A172 (cell line): Measurements from ENCODE around the gene MCM6. TPM values are rescaled to one million over a fixed set of nuclear protein-coding genes. Genes with fewer than 3 reads are reported as not detected.

ENCODE experiments used
- DNase-seq: peaks from one replicate; pipeline ENCODE4 v3.0.0-alpha.2; 2015; ENCODE audit warnings: low spot score
- total RNA-seq: library from RNA; depleted of rRNA; stranded (reverse); fragments of >200 nt; shearing (Covaris generic); gene quantifications from 2 replicates; pipeline ENCODE4 v1.2.3, GENCODE V29; 2014

Gene MCM6
- total RNA-seq, 1 experiment from 2014 or later, result 38.9 TPM

- no peak for DNase-seq
Observed at GRCh38 chr2:135863233-135863632, 13.0 kb downstream of the MCM6 start.

GRCh38 chr2:135862718-135863117 is 13.5 kb downstream of the MCM6 start:
- no peak for DNase-seq

- no peak for DNase-seq
Observed at GRCh38 chr2:135853401-135853800, 22.8 kb downstream of the MCM6 start.

- DNase-seq, result no peak
Observed at GRCh38 chr2:135851858-135852257, 24.4 kb downstream of the MCM6 start.

- DNase-seq, result no peak
Observed at GRCh38 chr2:135850892-135851668, 25.2 kb downstream of the MCM6 start.

DNA sequence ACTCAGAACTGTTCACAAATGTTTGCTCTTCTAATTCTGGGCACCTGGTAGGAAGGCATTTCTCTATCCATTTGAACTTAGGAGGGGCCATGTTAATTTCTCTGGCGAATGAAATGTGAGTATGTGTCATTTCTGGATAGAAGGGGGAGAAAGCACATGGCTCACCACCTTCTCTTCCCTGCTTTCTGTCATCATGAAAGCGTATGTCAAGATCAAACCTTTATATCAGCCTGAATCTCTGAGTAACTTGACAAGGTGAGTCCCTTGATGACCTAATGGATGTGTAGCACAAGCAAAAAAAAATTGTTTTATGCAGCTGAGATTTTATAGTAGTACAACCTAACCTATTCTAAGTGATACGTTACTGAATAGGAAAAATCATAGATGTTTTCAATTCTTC is 27.2 kb downstream of the MCM6 start:
- no peak for DNase-seq

DNA sequence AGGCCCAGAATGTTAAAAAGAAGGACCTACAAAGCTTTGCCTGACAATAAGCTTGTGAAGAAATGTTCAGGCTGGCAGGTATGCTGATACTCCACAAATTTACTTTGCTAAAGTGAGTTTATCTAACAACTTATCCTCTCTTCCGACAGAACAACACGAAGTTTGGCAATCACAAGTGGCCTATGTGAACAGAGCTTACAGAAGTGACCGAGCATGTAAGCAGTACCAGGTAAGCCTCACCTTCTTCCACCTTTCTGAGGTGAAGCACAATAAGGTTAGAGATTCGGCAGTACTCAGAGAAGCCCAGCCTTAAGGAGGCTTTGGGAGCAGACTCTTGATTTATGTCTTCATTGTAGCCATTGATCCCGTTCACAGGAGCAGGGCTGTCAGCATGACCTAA is 30.2 kb downstream of the MCM6 start:
- DNase-seq, result no peak

- no peak for DNase-seq
Observed at GRCh38 chr2:135845257-135845656, 31.0 kb downstream of the MCM6 start.

GRCh38 chr2:135844301-135844895 is 31.8 kb downstream of the MCM6 start:
- no peak for DNase-seq

- no peak for DNase-seq
Observed at GRCh38 chr2:135843671-135844070, 32.6 kb downstream of the MCM6 start.

- no peak for DNase-seq
Observed at GRCh38 chr2:135840601-135841000, 35.6 kb downstream of the MCM6 start.

GRCh38 chr2:135839713-135840112 is 36.5 kb downstream of the MCM6 start:
- no peak for DNase-seq

GRCh38 chr2:135838502-135838901 is 37.7 kb downstream of the MCM6 start:
- no peak for DNase-seq

DNA sequence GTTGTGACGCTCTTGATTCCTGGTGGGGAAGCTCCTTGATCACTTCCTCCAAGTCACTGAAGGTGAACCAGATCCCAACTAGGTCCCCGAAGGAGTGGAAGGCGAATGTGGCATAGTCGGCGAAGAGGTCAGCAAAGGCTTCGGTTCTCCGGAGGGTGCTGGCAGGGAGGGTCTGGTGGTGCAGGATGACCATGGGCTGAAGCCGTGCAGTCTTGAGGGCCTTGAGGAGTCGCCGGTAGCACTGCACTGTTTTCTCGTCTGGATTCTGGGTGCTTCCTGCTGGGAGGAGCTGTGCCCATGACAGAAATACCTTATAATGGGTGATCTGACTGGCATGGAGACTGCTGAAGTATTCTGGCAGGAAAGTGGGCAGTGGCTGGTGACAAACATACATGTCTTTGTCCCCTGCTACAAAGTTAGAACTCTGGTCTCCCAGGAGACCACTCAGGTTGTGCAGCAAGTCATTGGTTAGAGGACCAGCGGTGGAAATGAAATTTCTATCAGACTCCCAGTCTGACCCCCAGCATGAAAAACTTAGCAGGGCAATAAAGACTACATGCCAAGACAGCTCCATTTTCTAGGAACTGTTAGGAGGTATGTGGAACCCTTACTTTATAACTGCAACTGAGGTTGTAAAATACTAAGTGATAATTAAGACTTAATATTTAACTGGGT is 39.5 kb downstream of the MCM6 start, which contains the start of gene LCT:
LCT (minus strand) TSS at position 589 of the 675 bp plus-strand sequence; CDS start at position 574, 15 bp downstream.
- DNase-seq, result no peak

DNA sequence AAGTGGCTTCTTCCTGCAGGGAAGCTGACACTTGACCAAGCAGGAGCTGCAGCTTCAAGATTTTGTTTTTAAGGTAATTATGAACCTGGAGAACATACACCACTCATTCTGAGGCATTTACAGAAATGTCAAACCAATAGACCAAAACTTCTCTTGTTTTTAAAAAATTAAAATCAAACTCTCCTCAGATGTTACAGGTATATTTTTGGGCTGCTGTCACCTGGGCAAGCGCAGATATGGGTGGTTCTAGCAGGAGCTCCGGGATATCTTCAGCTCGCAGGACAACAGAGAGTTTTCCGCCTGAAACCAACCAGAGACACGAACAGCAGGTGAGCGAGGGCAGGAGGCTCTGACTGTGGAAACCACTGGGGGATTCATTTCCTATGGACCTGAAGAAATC is 43.4 kb downstream of the MCM6 start:
- DNase-seq, result no peak

DNA sequence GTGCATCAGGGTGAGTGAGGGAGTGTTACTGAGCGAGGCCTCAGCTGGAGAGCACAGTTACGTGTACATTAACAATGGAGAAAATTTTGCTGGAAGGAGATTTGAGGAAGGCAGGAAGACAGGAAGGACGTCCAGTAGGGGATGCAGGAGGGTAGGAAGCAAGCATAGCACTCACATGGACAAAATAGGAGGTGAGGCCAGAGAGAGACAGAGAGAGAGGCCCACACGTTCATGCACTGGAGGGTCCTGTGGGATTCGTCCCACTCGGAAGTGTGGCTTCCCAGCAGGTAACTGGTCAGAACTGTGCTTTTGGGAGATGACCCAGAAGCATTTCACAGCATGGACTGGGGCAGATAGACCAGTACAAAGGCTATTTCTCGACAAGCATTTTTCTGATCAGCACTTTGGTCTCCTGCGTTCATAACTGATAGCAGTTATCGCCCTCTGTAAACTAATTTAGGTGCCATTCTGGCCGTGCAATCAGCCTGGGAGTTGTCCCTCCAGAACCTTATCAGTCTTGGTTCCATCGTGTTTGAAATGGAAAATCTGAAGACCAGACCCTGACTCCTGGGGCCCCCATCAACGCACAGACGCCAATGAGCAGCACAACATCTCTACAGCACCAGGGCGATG is 44.9 kb downstream of the MCM6 start:
- no peak for DNase-seq

GRCh38 chr2:135829378-135830135 is 46.7 kb downstream of the MCM6 start:
- DNase-seq, result no peak

GRCh38 chr2:135826544-135826943 is 49.7 kb downstream of the MCM6 start:
- DNase-seq, result no peak

GRCh38 chr2:135825550-135826176 is 50.6 kb downstream of the MCM6 start:
- DNase-seq, result no peak

GRCh38 chr2:135825131-135825530 is 51.1 kb downstream of the MCM6 start:
- no peak for DNase-seq

DNA sequence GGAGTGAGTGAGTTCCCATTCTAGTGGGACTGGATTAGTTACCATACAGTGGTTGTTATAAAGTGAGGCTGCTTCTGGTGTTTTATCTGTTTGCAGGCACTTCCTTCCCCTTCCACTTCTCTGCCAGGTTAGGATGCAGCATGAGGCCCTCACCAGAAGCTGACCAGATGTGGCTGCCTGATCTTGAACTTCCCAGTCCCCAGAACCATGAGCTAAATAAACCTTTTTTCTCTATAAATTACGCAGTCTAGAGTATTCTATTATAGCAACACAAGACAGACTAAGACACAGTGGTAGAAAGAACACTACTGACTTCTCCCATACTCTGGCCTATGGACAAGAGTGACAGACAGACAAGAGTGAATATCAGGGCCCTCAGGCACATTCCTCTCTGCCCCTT is 53.4 kb downstream of the MCM6 start:
- DNase-seq, result no peak
